IMR-90 (cell line): ENCODE measurements around the gene CFAP210. TPM values are rescaled to one million over a fixed set of nuclear protein-coding genes. Genes with fewer than 3 reads are reported as not detected.

Source experiments
- ATAC-seq: fragments of 200-7000 bp; cut with Tn5 transposase; 2 replicates; pipeline ENCODE4 v1.9.1; 2020; ENCODE audit warnings: low read depth, mild to moderate bottlenecking, moderate library complexity
- BruUV-seq: library from RNA; stranded (reverse); fragments of 400-500 nt; replicated peaks from 2 replicates; lab custom pipeline; 2021; lab: Mats Ljungman, UMichigan
- CTCF ChIA-PET: fragments of 300-600 bp; formaldehyde crosslinking; extraction: SDS; loops from one replicate; lab custom pipeline; 2021; ENCODE audit warnings: antibody characterized with exemption; lab: Yijun Ruan, JAX
- POLR2A ChIA-PET: fragments of 300-600 bp; sonication (Branson Sonifier 250); formaldehyde crosslinking; loops from one replicate; lab custom pipeline; 2022; ENCODE audit warnings: antibody characterized with exemption; ENCODE audit not compliant: unreplicated experiment; lab: Charles Lee
- DNase-seq: peaks from one replicate; pipeline ENCODE4 v3.0.0; 2013
- H2AFZ ChIP-seq: replicated peaks from 2 replicates; pipeline ENCODE3; 2013; ENCODE audit warnings: low read length, mild to moderate bottlenecking; ENCODE audit not compliant: poor library complexity
- H2AK5ac ChIP-seq: 2 replicates; pipeline ENCODE4 v1.6.1; 2013; ENCODE audit warnings: low read depth, low read length, inconsistent platforms
- H2AK9ac ChIP-seq: replicated peaks from 2 replicates; pipeline ENCODE3; 2013; ENCODE audit warnings: mild to moderate bottlenecking, low read depth, low read length, moderate library complexity; ENCODE audit not compliant: poor library complexity
- H2BK120ac ChIP-seq: 2 replicates; pipeline ENCODE4 v1.6.1; 2013; ENCODE audit warnings: low read depth, low read length, inconsistent platforms
- H2BK15ac ChIP-seq: 3 replicates; pipeline ENCODE4 v1.6.1; 2013; ENCODE audit warnings: low read depth, low read length, inconsistent platforms
- H2BK20ac ChIP-seq: 2 replicates; pipeline ENCODE4 v1.6.1; 2013; ENCODE audit warnings: low read depth, mild to moderate bottlenecking, inconsistent platforms, low read length, moderate library complexity
- H2BK5ac ChIP-seq: 2 replicates; pipeline ENCODE4 v1.6.1; 2013; ENCODE audit warnings: mild to moderate bottlenecking, low read depth, low read length, inconsistent platforms; ENCODE audit not compliant: poor library complexity, severe bottlenecking
- H3K14ac ChIP-seq: replicated peaks from 2 replicates; pipeline ENCODE4 v1.6.1; 2013; ENCODE audit warnings: low read depth, low read length, inconsistent platforms
- H3K18ac ChIP-seq: 2 replicates; pipeline ENCODE4 v1.6.1; 2013; ENCODE audit warnings: low read depth, low read length, control low read depth
- H3K23ac ChIP-seq: 2 replicates; pipeline ENCODE4 v1.6.1; 2013; ENCODE audit warnings: low read depth, low read length, inconsistent platforms
- H3K27ac ChIP-seq: 2 replicates; pipeline ENCODE4 v1.5.1; 2013; ENCODE audit warnings: mild to moderate bottlenecking, control low read depth, low read length; ENCODE audit not compliant: insufficient read depth
- H3K27me3 ChIP-seq: 2 replicates; pipeline ENCODE4 v1.6.1; 2013; ENCODE audit warnings: low read length; ENCODE audit not compliant: control insufficient read depth, insufficient read depth
- H3K36me3 ChIP-seq: 2 replicates; pipeline ENCODE4 v1.6.1; 2013; ENCODE audit warnings: low read length, mixed read lengths; ENCODE audit not compliant: control insufficient read depth, insufficient read depth
- H3K4ac ChIP-seq: 2 replicates; pipeline ENCODE4 v1.6.1; 2013; ENCODE audit warnings: low read depth, low read length, inconsistent platforms
- H3K4me1 ChIP-seq: 2 replicates; pipeline ENCODE4 v1.6.1; 2013; ENCODE audit warnings: low read length, mixed read lengths; ENCODE audit not compliant: control insufficient read depth, insufficient read depth
- H3K4me2 ChIP-seq: 2 replicates; pipeline ENCODE4 v1.6.1; 2013; ENCODE audit warnings: low read depth, mild to moderate bottlenecking, control low read depth, low read length, moderate library complexity
- H3K4me3 ChIP-seq: 2 replicates; pipeline ENCODE4 v1.5.1; 2013; ENCODE audit warnings: low read depth, mild to moderate bottlenecking, control low read depth, low read length, moderate library complexity; ENCODE audit not compliant: insufficient read depth
- H3K56ac ChIP-seq: 2 replicates; pipeline ENCODE4 v1.6.1; 2013; ENCODE audit warnings: low read length, inconsistent platforms; ENCODE audit not compliant: insufficient read depth; ENCODE audit errors: extremely low read depth
- H3K79me1 ChIP-seq, 2 experiments: 2 replicates each; pipeline ENCODE4 v1.6.1; 2013; ENCODE audit warnings: low read length in 2 of 2, inconsistent platforms in 1 of 2, low read depth in 1 of 2
- H3K9ac ChIP-seq: 2 replicates; pipeline ENCODE4 v1.6.1; 2013; ENCODE audit warnings: low read depth, low read length, control low read depth
- H3K9me1 ChIP-seq: 2 replicates; pipeline ENCODE4 v1.6.1; 2013; ENCODE audit warnings: low read length, inconsistent platforms; ENCODE audit not compliant: insufficient read depth
- H3K9me3 ChIP-seq: 2 replicates; pipeline ENCODE4 v1.6.1; 2013; ENCODE audit warnings: low read length; ENCODE audit not compliant: control insufficient read depth, insufficient read depth
- H4K20me1 ChIP-seq: 2 replicates; pipeline ENCODE4 v1.6.1; 2013; ENCODE audit warnings: low read length, inconsistent platforms; ENCODE audit not compliant: insufficient read depth
- H4K5ac ChIP-seq: 2 replicates; pipeline ENCODE4 v1.6.1; 2013; ENCODE audit warnings: mild to moderate bottlenecking, low read depth, low read length, control low read depth
- H4K8ac ChIP-seq, 2 experiments: 2 replicates each; pipeline ENCODE4 v1.6.1; 2013; ENCODE audit warnings: low read depth in 2 of 2, low read length in 2 of 2, control low read depth in 1 of 2, inconsistent platforms in 1 of 2
- H4K91ac ChIP-seq: 2 replicates; pipeline ENCODE4 v1.6.1; 2013; ENCODE audit warnings: low read depth, low read length, inconsistent platforms; ENCODE audit not compliant: insufficient read depth
- BHLHE40 ChIP-seq: fragments of 150-350 bp; IDR thresholded peaks from 2 replicates; pipeline ENCODE4 v1.6.1; 2016; ENCODE audit warnings: mild to moderate bottlenecking, low read depth, low read length
- CHD1 ChIP-seq: IDR thresholded peaks from 2 replicates; pipeline ENCODE4 v1.6.1; 2012; ENCODE audit warnings: low read depth, low read length, improper control_type of control experiment
- CTCF ChIP-seq: conservative IDR thresholded peaks from 2 replicates; pipeline ENCODE4 v1.5.1; 2012; ENCODE audit warnings: mild to moderate bottlenecking, low read depth, low read length, improper control_type of control experiment
- ELK1 ChIP-seq: fragments of 150-350 bp; IDR thresholded peaks from 2 replicates; pipeline ENCODE4 v1.6.1; 2016; ENCODE audit warnings: low read depth, mild to moderate bottlenecking, low read length, moderate library complexity, borderline replicate concordance
- FOS ChIP-seq: fragments of 150-350 bp; IDR thresholded peaks from 2 replicates; pipeline ENCODE4 v1.6.1; 2016; ENCODE audit warnings: low read depth, low read length
- MAFK ChIP-seq: IDR thresholded peaks from 2 replicates; pipeline ENCODE4 v1.6.1; 2012; ENCODE audit warnings: low read depth, low read length, improper control_type of control experiment
- MAZ ChIP-seq: IDR thresholded peaks from 2 replicates; pipeline ENCODE4 v1.6.1; 2012; ENCODE audit warnings: low read depth, mild to moderate bottlenecking, low read length, improper control_type of control experiment, moderate library complexity, borderline replicate concordance
- MXI1 ChIP-seq: IDR thresholded peaks from 2 replicates; pipeline ENCODE4 v1.6.1; 2012; ENCODE audit warnings: low read depth, mild to moderate bottlenecking, low read length, moderate library complexity, borderline replicate concordance
- NFE2L2 ChIP-seq: fragments of 150-350 bp; IDR thresholded peaks from 2 replicates; pipeline ENCODE4 v1.6.1; 2016; ENCODE audit warnings: low read depth, mild to moderate bottlenecking, low read length
- RAD21 ChIP-seq: IDR thresholded peaks from 2 replicates; pipeline ENCODE4 v1.6.1; 2012; ENCODE audit warnings: low read length, improper control_type of control experiment
- RCOR1 ChIP-seq: IDR thresholded peaks from 2 replicates; pipeline ENCODE4 v1.6.1; 2012; ENCODE audit warnings: mild to moderate bottlenecking, low read length, improper control_type of control experiment; ENCODE audit not compliant: insufficient replicate concordance
- RFX5 ChIP-seq: IDR thresholded peaks from 2 replicates; pipeline ENCODE4 v1.8.0; 2012; ENCODE audit warnings: low read depth, mild to moderate bottlenecking, low read length, moderate library complexity
- SMC3 ChIP-seq: fragments of 150-350 bp; IDR thresholded peaks from 2 replicates; pipeline ENCODE4 v1.6.1; 2016; ENCODE audit warnings: low read depth, mild to moderate bottlenecking, antibody characterized with exemption, low read length, moderate library complexity
- USF2 ChIP-seq: fragments of 150-350 bp; IDR thresholded peaks from 2 replicates; pipeline ENCODE4 v1.6.1; 2017; ENCODE audit warnings: mild to moderate bottlenecking, antibody characterized with exemption, low read length, low read depth
- WGBS, 2 experiments: methylation state at CpG; one replicate each; pipeline versions ENCODE4 v1.1.5 to v1.1.7; 2013; ENCODE audit warnings: missing lambda C conversion rate in 2 of 2; ENCODE audit not compliant: insufficient read length in 1 of 2; ENCODE audit errors: extremely low coverage in 2 of 2; 5-methylcytosine and 5-hydroxymethylcytosine counted together
- dilution Hi-C: fragments of 300-500 bp; cut with HindIII; formaldehyde crosslinking; loops from one replicate; pipeline ENCODE4 v1.14.3; 2018; ENCODE audit warnings: low sequenced_read_pairs; ENCODE audit not compliant: unreplicated experiment
- in situ Hi-C: fragments of 300-500 bp; cut with MboI; formaldehyde crosslinking; loops from 3 replicates; pipeline ENCODE4 v1.14.3; 2019; ENCODE audit warnings: low sequenced_read_pairs, inconsistent platforms, mixed read lengths
- intact Hi-C: fragments of 100-400 bp; cut with micrococcal nuclease; formaldehyde crosslinking; loops from 2 replicates; pipeline ENCODE4 v1.10.0; 2022
- polyA plus RNA-seq, 3 experiments: library from polyadenylated mRNA; depleted of rRNA; stranded (reverse); fragments of >200 nt; gene quantifications; 2 replicates each; pipeline ENCODE4 v1.2.3, GENCODE V29; 2012; ENCODE audit warnings: low replicate concordance in 1 of 3
- total RNA-seq: library from RNA; depleted of rRNA; stranded (reverse); fragments of >200 nt; gene quantifications from 2 replicates; pipeline ENCODE4 v1.2.3, GENCODE V29; 2012

CFAP210 gene
- total and polyA plus RNA-seq, 2 of the 4 experiments (the other 2 are of a cell fraction) = not detected

- dilution Hi-C loops = no loop called here
- Histone ChIP-seq H3K27ac (0 out of 2 replicates have a peak overlapping the region, but pooled peaks have one; percentile 4), H2BK15ac (no peak overlapping the region), H3K9me3 (no peaks in the 10 kb centered on the region), H3K18ac (no peak overlapping the region), H2BK5ac (no peak overlapping the region), H2AK9ac (peak overlapping the region; percentile 34), H2AFZ (peak overlapping the region; percentile 94), H2BK120ac (no peak overlapping the region), H3K27me3 (peaks cover 5% of the 10 kb centered on the region), H4K20me1 (no peaks in the 10 kb centered on the region), H4K91ac (no peak overlapping the region), H3K4me3 (peak overlapping the region; percentile 56), H3K14ac (0 out of 2 replicates have a peak overlapping the region, but pooled peaks have one; percentile 63), H3K23ac (peak overlapping the region; percentile 63; the same call in 1 of the 2 replicates), H4K5ac (no peak overlapping the region), H3K9me1 (no peaks in the 10 kb centered on the region), H2BK20ac (no peak overlapping the region), H3K4me2 (peak overlapping the region; percentile 96), H4K8ac (peak overlapping the region; percentile 1 to 37; a peak in 2 of 4 replicates), H3K4me1 (no peaks in the 10 kb centered on the region), H2AK5ac (no peak overlapping the region), H3K4ac (peak overlapping the region; percentile 40; the same call in 1 of the 2 replicates), H3K9ac (peak overlapping the region; percentile 61), H3K36me3 (no peaks in the 10 kb centered on the region), H3K79me1 (peaks cover 0 to 4% of the 10 kb centered on the region in 2 experiments; a peak in 1 of 4 replicates), H3K56ac (0 out of 2 replicates have a peak overlapping the region, but pooled peaks have one; percentile 48)
- DNase-seq (no peak), ATAC-seq (peak; percentile 70)
- whole genome bisulfite sequencing, 2 experiments = no CpG with 5 or more reads among the region's 69 CpGs
- intact Hi-C loops = no loop called here
- ChIA-PET CTCF (no interaction called here), POLR2A (no interaction called here)
- in situ Hi-C loops = no loop called here
- BruUV-seq = no TSS peak
- no peak for TF ChIP-seq RAD21
- TF ChIP-seq FOS = no peak
- TF ChIP-seq USF2 = no peak
- TF ChIP-seq RCOR1 = no peak
- TF ChIP-seq CTCF = no peak
- no peak for TF ChIP-seq MXI1
- TF ChIP-seq SMC3 = no peak
- no peak for TF ChIP-seq ELK1
- TF ChIP-seq RFX5 = no peak
- no peak for TF ChIP-seq BHLHE40
- TF ChIP-seq MAFK = no peak
- no peak for TF ChIP-seq NFE2L2
- TF ChIP-seq MAZ = no peak
- no peak for TF ChIP-seq CHD1
Observed at GRCh38 chr2:169734169-169734847, 40.1 kb upstream of the CFAP210 start.
